WTC11 (cell line): Measurements from ENCODE around the gene CCNL1. TPM values are rescaled to one million over a fixed set of nuclear protein-coding genes. Genes with fewer than 3 reads are reported as not detected.

Experiments
- ATAC-seq: fragments of 200-7000 bp; cut with Tn5 transposase; 2 replicates; pipeline ENCODE4 v1.10.0; 2021; ENCODE audit warnings: mild to moderate bottlenecking, moderate library complexity
- CTCF ChIA-PET: fragments of 300-600 bp; sonication (Branson Sonifier 250); formaldehyde crosslinking; loops from one replicate; lab custom pipeline; 2021; ENCODE audit warnings: antibody characterized with exemption; lab: Charles Lee
- POLR2A ChIA-PET: fragments of 350-600 bp; sonication (Branson Sonifier 250); formaldehyde crosslinking; loops from one replicate; lab custom pipeline; 2021; ENCODE audit warnings: antibody characterized with exemption; lab: Charles Lee
- DNase-seq: peaks from one replicate; pipeline ENCODE4 v3.0.0; 2021; ENCODE audit warnings: low spot score
- H3K27ac Mint-ChIP-seq: 2 replicates; pipeline ENCODE4 v1.8.0; 2021; ENCODE audit warnings: mixed read lengths
- H3K27me3 Mint-ChIP-seq: 2 replicates; pipeline ENCODE4 v1.8.0; 2021; ENCODE audit warnings: low read depth, mild to moderate bottlenecking, moderate library complexity, mixed read lengths
- H3K36me3 Mint-ChIP-seq: 2 replicates; pipeline ENCODE4 v1.8.0; 2021; ENCODE audit warnings: mixed read lengths
- H3K4me1 Mint-ChIP-seq: 2 replicates; pipeline ENCODE4 v1.8.0; 2022; ENCODE audit warnings: mixed read lengths
- H3K4me3 Mint-ChIP-seq: 2 replicates; pipeline ENCODE4 v1.8.0; 2021; ENCODE audit warnings: mild to moderate bottlenecking, moderate library complexity, mixed read lengths
- H3K9me3 Mint-ChIP-seq: 2 replicates; pipeline ENCODE4 v1.8.0; 2021; ENCODE audit warnings: mixed read lengths
- AFF4 ChIP-seq: sonication (generic); formaldehyde crosslinking; IDR thresholded peaks from 2 replicates; pipeline ENCODE4 v1.8.1; 2023; ENCODE audit warnings: mild to moderate bottlenecking, missing genetic modification reagents, borderline replicate concordance
- ATF1 ChIP-seq: sonication (generic); formaldehyde crosslinking; IDR thresholded peaks from 2 replicates; pipeline ENCODE4 v1.8.1; 2023; ENCODE audit warnings: mild to moderate bottlenecking, moderate library complexity, missing genetic modification reagents
- ERG ChIP-seq: fragments of 250-450 bp; sonication (Bioruptor Pico); IDR thresholded peaks from 2 replicates; pipeline ENCODE4 v1.8.0; 2021; ENCODE audit warnings: mild to moderate bottlenecking
- ESRRA ChIP-seq: sonication (generic); formaldehyde crosslinking; IDR thresholded peaks from 2 replicates; pipeline ENCODE4 v1.8.1; 2022; ENCODE audit warnings: mild to moderate bottlenecking, missing genetic modification reagents, borderline replicate concordance
- FOXJ3 ChIP-seq: sonication (generic); formaldehyde crosslinking; IDR thresholded peaks from 2 replicates; pipeline ENCODE4 v1.9.0; 2021; ENCODE audit warnings: missing genetic modification reagents, mild to moderate bottlenecking, borderline replicate concordance
- IRF1 ChIP-seq: sonication (generic); formaldehyde crosslinking; IDR thresholded peaks from 2 replicates; pipeline ENCODE4 v1.8.0; 2023; ENCODE audit warnings: missing genetic modification reagents
- JAZF1 ChIP-seq: fragments of 250-450 bp; sonication (Bioruptor Pico); IDR thresholded peaks from 2 replicates; pipeline ENCODE4 v1.9.0; 2021; ENCODE audit warnings: moderate library complexity, mild to moderate bottlenecking, inconsistent platforms
- KAT7 ChIP-seq: sonication (generic); formaldehyde crosslinking; IDR thresholded peaks from 2 replicates; pipeline ENCODE4 v1.8.1; 2023; ENCODE audit warnings: missing genetic modification reagents, mild to moderate bottlenecking, borderline replicate concordance
- MYBL2 ChIP-seq: sonication (generic); formaldehyde crosslinking; IDR thresholded peaks from 2 replicates; pipeline ENCODE4 v1.8.1; 2023; ENCODE audit warnings: mild to moderate bottlenecking, moderate library complexity, missing genetic modification reagents
- NFE2L1 ChIP-seq: sonication (generic); formaldehyde crosslinking; IDR thresholded peaks from 2 replicates; pipeline ENCODE4 v1.8.1; 2023; ENCODE audit warnings: missing genetic modification reagents
- PRDM15 ChIP-seq: sonication (generic); formaldehyde crosslinking; IDR thresholded peaks from 2 replicates; pipeline ENCODE4 v1.8.0; 2022; ENCODE audit warnings: missing genetic modification reagents
- SMAD3 ChIP-seq: sonication (generic); formaldehyde crosslinking; IDR thresholded peaks from 2 replicates; pipeline ENCODE4 v1.8.0; 2022; ENCODE audit warnings: missing genetic modification reagents, mild to moderate bottlenecking, borderline replicate concordance
- TEAD1 ChIP-seq: sonication (generic); formaldehyde crosslinking; IDR thresholded peaks from 2 replicates; pipeline ENCODE4 v1.8.0; 2022; ENCODE audit warnings: mild to moderate bottlenecking, missing genetic modification reagents
- TEAD4 ChIP-seq: sonication (generic); formaldehyde crosslinking; IDR thresholded peaks from 2 replicates; pipeline ENCODE4 v1.8.0; 2022; ENCODE audit warnings: mild to moderate bottlenecking, missing genetic modification reagents
- USF2 ChIP-seq: sonication (generic); formaldehyde crosslinking; IDR thresholded peaks from 2 replicates; pipeline ENCODE4 v1.8.1; 2023; ENCODE audit warnings: mild to moderate bottlenecking, missing genetic modification reagents, moderate library complexity
- ZNF121 ChIP-seq: sonication (generic); formaldehyde crosslinking; IDR thresholded peaks from 2 replicates; pipeline ENCODE4 v1.8.0; 2023; ENCODE audit warnings: missing genetic modification reagents
- ZNF219 ChIP-seq: sonication (generic); formaldehyde crosslinking; IDR thresholded peaks from 2 replicates; pipeline ENCODE4 v1.8.0; 2023; ENCODE audit warnings: missing genetic modification reagents, mild to moderate bottlenecking, borderline replicate concordance
- ZNF423 ChIP-seq: fragments of 250-450 bp; sonication (Bioruptor Pico); IDR thresholded peaks from 2 replicates; pipeline ENCODE4 v2.1.2; 2022; ENCODE audit warnings: mild to moderate bottlenecking, moderate library complexity
- ZNF532 ChIP-seq: fragments of 250-450 bp; sonication (Bioruptor Pico); IDR thresholded peaks from 2 replicates; pipeline ENCODE4 v1.9.0; 2021; ENCODE audit warnings: mild to moderate bottlenecking, borderline replicate concordance
- total RNA-seq: library from RNA; stranded (reverse); gene quantifications from 3 replicates; pipeline ENCODE4 v1.2.3, GENCODE V29; 2021

The CCNL1 gene
- total RNA-seq, 1 experiment from 2014 or later: 79.6 TPM

DNA sequence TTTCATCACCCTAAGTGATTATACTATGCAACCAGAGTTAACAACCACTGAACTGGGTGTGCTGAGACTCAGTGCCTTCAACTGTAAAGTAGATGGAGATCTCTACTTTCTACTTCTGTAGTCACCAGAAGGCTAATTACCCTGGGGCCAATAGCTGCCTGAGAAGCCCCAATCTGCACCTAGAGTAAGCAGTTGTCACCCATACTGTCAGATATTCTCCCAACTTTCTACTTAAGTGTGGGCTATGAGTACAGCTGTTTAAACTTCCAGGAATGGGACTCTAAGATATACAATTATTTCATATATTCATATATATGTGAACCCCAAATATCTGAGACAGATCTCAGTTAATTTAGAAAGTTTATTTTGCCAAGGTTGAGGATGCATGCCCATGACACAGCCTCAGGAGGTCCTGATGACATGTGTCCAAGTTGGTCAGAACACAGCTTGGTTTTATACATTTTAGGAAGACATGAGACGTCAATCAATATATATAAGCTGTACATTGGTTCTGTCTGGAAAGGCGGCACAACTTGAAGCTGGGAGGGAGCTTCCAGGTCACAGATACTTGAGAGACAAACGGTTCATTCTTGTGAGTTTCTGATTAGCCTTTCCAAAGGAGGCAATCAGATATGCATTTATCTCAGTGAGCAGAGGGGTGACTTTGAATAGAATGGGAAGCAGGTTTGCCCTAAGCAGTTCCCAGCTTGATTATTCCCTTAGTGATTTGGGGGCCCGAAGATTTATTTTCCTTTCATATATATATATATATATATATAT is 41.9 kb downstream of the CCNL1 start:
- Mint-ChIP-seq H3K4me3 (no peak overlapping the region), H3K4me1 (no peaks in the 10 kb centered on the region), H3K36me3 (no peaks in the 10 kb centered on the region), H3K27me3 (no peaks in the 10 kb centered on the region), H3K27ac (no peak overlapping the region), H3K9me3 (no peaks in the 10 kb centered on the region)
- TF ChIP-seq USF2 (CRISPR knock-in tag) (no peak), ZNF219 (no peak), ZNF532 (CRISPR knock-in tag) (no peak), TEAD1 (CRISPR knock-in tag) (no peak), FOXJ3 (CRISPR knock-in tag) (no peak), ERG (CRISPR knock-in tag) (no peak), SMAD3 (no peak), TEAD4 (CRISPR knock-in tag) (no peak), MYBL2 (CRISPR knock-in tag) (no peak), KAT7 (CRISPR knock-in tag) (no peak), JAZF1 (CRISPR knock-in tag) (no peak), ZNF121 (CRISPR knock-in tag) (no peak), ESRRA (no peak), PRDM15 (CRISPR knock-in tag) (no peak), IRF1 (no peak), NFE2L1 (CRISPR knock-in tag) (no peak), ZNF423 (CRISPR knock-in tag) (no peak), AFF4 (CRISPR knock-in tag) (no peak), ATF1 (CRISPR knock-in tag) (no peak)
- ChIA-PET POLR2A (no interaction called here), CTCF (interaction anchor here (1.4 kb wide), 1 partner anchor 29 kb away, joined by 4 read pairs; no protein-coding TSS in a partner anchor)
- no peak for ATAC-seq
- no peak for DNase-seq
